Kidney epithelial cell (primary cell): ENCODE data around the gene CYBC1. TPM values are rescaled to one million over a fixed set of nuclear protein-coding genes. Genes with fewer than 3 reads are reported as not detected.

Experiments
- DNase-seq: peaks from one replicate; pipeline ENCODE4 v3.0.0-alpha.2; 2010; ENCODE audit warnings: low read depth
- H3K27me3 ChIP-seq: 2 replicates; pipeline ENCODE4 v1.6.0; 2011; ENCODE audit warnings: low read length; ENCODE audit not compliant: control insufficient read depth, insufficient read depth
- H3K36me3 ChIP-seq: 2 replicates; pipeline ENCODE4 v1.5.1; 2011; ENCODE audit warnings: low read length; ENCODE audit not compliant: control insufficient read depth, insufficient read depth
- H3K4me3 ChIP-seq: 2 replicates; pipeline ENCODE4 v1.5.1; 2011; ENCODE audit warnings: low read depth, mild to moderate bottlenecking, control low read depth, low read length
- CTCF ChIP-seq: IDR thresholded peaks from 2 replicates; pipeline ENCODE4 v1.5.1; 2011; ENCODE audit warnings: mild to moderate bottlenecking, moderate library complexity, low read length, control low read depth, inconsistent platforms; ENCODE audit not compliant: insufficient read depth, poor library complexity, severe bottlenecking
- total RNA-seq: library from RNA; depleted of rRNA; stranded (reverse); fragments of >200 nt; gene quantifications from 2 replicates; pipeline ENCODE4 v1.2.3, GENCODE V29; 2015

CYBC1 gene
- total RNA-seq, 1 donor from 2014 or later = 76.0 TPM

DNA sequence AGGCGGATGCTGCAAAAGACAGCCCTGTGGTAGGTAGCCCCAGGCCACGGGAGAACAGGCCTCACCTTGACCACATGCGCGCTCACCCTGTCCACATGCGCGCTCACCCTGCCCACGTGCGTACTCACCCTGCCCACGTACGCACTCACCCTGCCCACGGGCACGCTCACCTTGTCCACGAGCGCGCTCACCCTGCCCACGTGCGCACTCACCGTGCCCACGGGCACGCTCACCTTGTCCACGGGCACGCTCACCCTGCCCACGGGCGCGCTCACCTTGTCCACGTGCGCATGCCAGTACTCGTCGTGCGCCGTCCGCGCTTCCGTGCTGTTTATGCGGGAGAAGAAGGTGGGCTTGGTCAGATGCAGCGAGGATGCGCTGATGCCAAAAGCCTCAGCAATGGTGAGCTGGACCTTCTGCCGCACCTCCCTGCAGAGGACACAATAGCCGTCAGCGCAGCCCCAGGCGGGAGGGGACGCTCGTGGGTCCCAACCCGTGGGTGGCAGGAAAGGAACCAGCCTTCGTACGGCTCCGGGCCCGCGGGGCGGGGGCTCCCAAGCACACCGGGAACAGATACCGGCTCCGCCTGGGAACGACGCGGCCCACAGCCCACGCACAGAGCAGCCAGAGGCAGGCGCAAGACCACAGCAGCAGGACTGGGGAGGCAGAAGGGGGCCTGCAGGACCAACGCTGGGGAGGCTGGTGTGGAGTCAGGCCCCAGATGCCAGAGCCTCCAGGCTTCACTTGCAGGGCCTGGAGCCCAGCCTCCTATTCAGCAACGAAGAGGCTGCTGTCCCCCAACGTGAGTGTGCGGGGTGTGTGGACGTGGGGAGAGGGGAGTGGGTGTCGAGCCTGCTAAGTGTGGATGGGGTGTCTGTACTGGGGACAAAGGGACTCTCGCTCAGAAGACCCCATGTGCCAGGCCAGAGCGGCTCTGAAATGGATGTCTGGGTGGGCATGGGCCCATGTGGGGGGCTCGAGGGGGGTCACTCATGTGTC is 46.6 kb downstream of the CYBC1 start:
- TF ChIP-seq CTCF = no peak
- no peaks in the 10 kb centered on the region for H3K36me3 ChIP-seq
- no peak for DNase-seq
- no peaks in the 10 kb centered on the region for H3K27me3 ChIP-seq
- no peak overlapping the region for H3K4me3 ChIP-seq

GRCh38 chr17:82402865-82403264 is 47.7 kb downstream of the CYBC1 start:
- no peak for TF ChIP-seq CTCF
- no peaks in the 10 kb centered on the region for H3K27me3 ChIP-seq
- DNase-seq = no peak
- H3K36me3 ChIP-seq = no peaks in the 10 kb centered on the region
- no peak overlapping the region for H3K4me3 ChIP-seq

DNA sequence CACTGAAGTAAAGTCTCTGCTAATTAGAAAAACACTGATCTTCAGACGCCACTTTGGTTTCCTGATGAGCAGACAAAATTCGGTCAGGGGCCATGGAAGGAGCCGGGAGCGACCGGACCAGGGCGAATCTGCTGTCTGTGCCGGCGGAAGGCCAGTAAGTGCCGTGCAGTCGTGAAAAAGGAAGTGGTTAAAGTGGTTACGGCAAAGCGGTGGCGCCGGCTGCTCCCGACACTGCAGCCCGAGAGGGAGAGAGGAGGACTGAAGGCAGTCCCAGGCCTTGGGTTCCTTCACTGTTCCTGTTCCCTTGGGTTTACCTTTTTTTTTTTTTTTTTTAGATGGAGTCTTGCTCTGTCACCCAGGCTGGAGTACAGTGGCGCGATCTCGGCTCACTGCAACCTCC is 49.7 kb downstream of the CYBC1 start:
- no peaks in the 10 kb centered on the region for H3K36me3 ChIP-seq
- no peaks in the 10 kb centered on the region for H3K27me3 ChIP-seq
- H3K4me3 ChIP-seq = no peak overlapping the region
- TF ChIP-seq CTCF = no peak
- no peak for DNase-seq

DNA sequence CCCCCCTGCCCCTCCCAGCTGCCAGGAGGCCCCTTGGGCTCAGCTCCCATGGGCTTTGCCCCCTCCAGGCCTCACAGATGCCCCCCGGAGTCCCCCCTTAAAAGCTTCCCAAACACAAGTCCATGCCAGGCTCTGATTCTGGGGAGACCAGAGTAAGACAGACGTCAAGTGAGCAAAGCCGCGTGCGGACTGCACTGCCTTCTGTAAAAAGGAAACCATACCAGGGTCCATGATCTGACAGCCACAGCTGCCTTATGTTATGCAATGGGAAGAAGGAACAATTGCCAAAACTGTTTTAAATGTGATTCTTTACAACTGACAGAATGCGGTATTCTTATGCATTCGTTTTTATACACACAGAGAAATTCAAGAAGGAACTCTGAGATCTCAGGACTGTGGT is 50.3 kb downstream of the CYBC1 start:
- Histone ChIP-seq H3K36me3 (no peaks in the 10 kb centered on the region), H3K4me3 (no peak overlapping the region), H3K27me3 (no peaks in the 10 kb centered on the region)
- no peak for TF ChIP-seq CTCF
- no peak for DNase-seq

DNA sequence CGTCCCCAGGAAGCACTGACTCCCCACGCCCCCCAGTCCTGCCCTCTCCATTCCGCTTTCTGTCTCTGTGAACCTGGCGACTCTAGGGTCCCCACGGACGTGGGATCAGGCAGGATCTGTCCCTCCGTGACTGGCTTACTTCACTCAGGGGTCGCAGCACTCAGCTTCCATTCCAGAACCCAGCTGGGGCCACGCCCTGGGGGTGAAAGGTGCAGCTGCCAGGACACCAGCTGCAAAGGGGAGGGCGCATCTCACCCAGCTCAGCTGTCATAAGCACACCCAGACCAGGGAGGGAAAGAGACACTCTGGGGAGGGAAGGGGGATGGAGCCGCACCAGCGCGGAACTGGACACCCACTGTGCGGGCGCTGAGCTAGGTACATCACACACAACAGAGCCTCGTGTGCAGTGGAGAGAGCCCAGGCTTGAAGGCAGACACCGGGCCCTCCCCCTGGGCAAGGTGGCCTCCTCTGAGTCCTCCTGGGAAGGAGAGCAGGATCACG is 50.9 kb downstream of the CYBC1 start:
- no peaks in the 10 kb centered on the region for H3K36me3 ChIP-seq
- TF ChIP-seq CTCF = no peak
- DNase-seq = no peak
- no peak overlapping the region for H3K4me3 ChIP-seq
- no peaks in the 10 kb centered on the region for H3K27me3 ChIP-seq
